WTC11 (cell line): Measurements from ENCODE around the gene BOLA2B. TPM values are rescaled to one million over a fixed set of nuclear protein-coding genes. Genes with fewer than 3 reads are reported as not detected.
"Not testable (repeated sequence)": the region's sequence is repeated elsewhere in the genome, so short reads cannot be mapped to it uniquely, and the experiment has no call there.

Source experiments
- ATAC-seq: fragments of 200-7000 bp; cut with Tn5 transposase; 2 replicates; pipeline ENCODE4 v1.10.0; 2021; ENCODE audit warnings: mild to moderate bottlenecking, moderate library complexity
- CTCF ChIA-PET: fragments of 300-600 bp; sonication (Branson Sonifier 250); formaldehyde crosslinking; loops from one replicate; lab custom pipeline; 2021; ENCODE audit warnings: antibody characterized with exemption; lab: Charles Lee
- POLR2A ChIA-PET: fragments of 350-600 bp; sonication (Branson Sonifier 250); formaldehyde crosslinking; loops from one replicate; lab custom pipeline; 2021; ENCODE audit warnings: antibody characterized with exemption; lab: Charles Lee
- DNase-seq: peaks from one replicate; pipeline ENCODE4 v3.0.0; 2021; ENCODE audit warnings: low spot score
- H3K27ac Mint-ChIP-seq: 2 replicates; pipeline ENCODE4 v1.8.0; 2021; ENCODE audit warnings: mixed read lengths
- H3K27me3 Mint-ChIP-seq: 2 replicates; pipeline ENCODE4 v1.8.0; 2021; ENCODE audit warnings: low read depth, mild to moderate bottlenecking, moderate library complexity, mixed read lengths
- H3K36me3 Mint-ChIP-seq: 2 replicates; pipeline ENCODE4 v1.8.0; 2021; ENCODE audit warnings: mixed read lengths
- H3K4me1 Mint-ChIP-seq: 2 replicates; pipeline ENCODE4 v1.8.0; 2022; ENCODE audit warnings: mixed read lengths
- H3K4me3 Mint-ChIP-seq: 2 replicates; pipeline ENCODE4 v1.8.0; 2021; ENCODE audit warnings: mild to moderate bottlenecking, moderate library complexity, mixed read lengths
- H3K9me3 Mint-ChIP-seq: 2 replicates; pipeline ENCODE4 v1.8.0; 2021; ENCODE audit warnings: mixed read lengths
- AR ChIP-seq: fragments of 250-450 bp; sonication (Bioruptor Pico); IDR thresholded peaks from 2 replicates; pipeline ENCODE4 v1.9.0; 2021; ENCODE audit warnings: mild to moderate bottlenecking
- E2F5 ChIP-seq: sonication (generic); formaldehyde crosslinking; IDR thresholded peaks from 2 replicates; pipeline ENCODE4 v1.8.1; 2022; ENCODE audit warnings: mild to moderate bottlenecking, moderate library complexity, missing genetic modification reagents
- EMX1 ChIP-seq: fragments of 250-450 bp; sonication (Bioruptor Pico); IDR thresholded peaks from 2 replicates; pipeline ENCODE4 v1.8.0; 2021; ENCODE audit warnings: mild to moderate bottlenecking
- ERG ChIP-seq: fragments of 250-450 bp; sonication (Bioruptor Pico); IDR thresholded peaks from 2 replicates; pipeline ENCODE4 v1.8.0; 2021; ENCODE audit warnings: mild to moderate bottlenecking
- FOXJ3 ChIP-seq: sonication (generic); formaldehyde crosslinking; IDR thresholded peaks from 2 replicates; pipeline ENCODE4 v1.9.0; 2021; ENCODE audit warnings: missing genetic modification reagents, mild to moderate bottlenecking, borderline replicate concordance
- GRHL2 ChIP-seq: fragments of 250-450 bp; sonication (Bioruptor Pico); IDR thresholded peaks from 2 replicates; pipeline ENCODE4 v1.8.0; 2022; ENCODE audit warnings: mild to moderate bottlenecking, moderate library complexity; ENCODE audit not compliant: insufficient replicate concordance, severe bottlenecking
- GTF2I ChIP-seq: fragments of 250-450 bp; sonication (Bioruptor Pico); conservative IDR thresholded peaks from 2 replicates; pipeline ENCODE4 v1.4.0; 2021; ENCODE audit warnings: mild to moderate bottlenecking
- KAT7 ChIP-seq: sonication (generic); formaldehyde crosslinking; IDR thresholded peaks from 2 replicates; pipeline ENCODE4 v1.8.1; 2023; ENCODE audit warnings: missing genetic modification reagents, mild to moderate bottlenecking, borderline replicate concordance
- NFATC4 ChIP-seq: fragments of 250-450 bp; sonication (Bioruptor Pico); IDR thresholded peaks from 2 replicates; pipeline ENCODE4 v1.9.0; 2021; ENCODE audit warnings: mild to moderate bottlenecking
- NFE2L1 ChIP-seq: sonication (generic); formaldehyde crosslinking; IDR thresholded peaks from 2 replicates; pipeline ENCODE4 v1.8.1; 2023; ENCODE audit warnings: missing genetic modification reagents
- OVOL2 ChIP-seq: fragments of 250-450 bp; sonication (Bioruptor Pico); IDR thresholded peaks from 2 replicates; pipeline ENCODE4 v1.9.0; 2021; ENCODE audit warnings: mild to moderate bottlenecking, borderline replicate concordance
- SMAD3 ChIP-seq: sonication (generic); formaldehyde crosslinking; IDR thresholded peaks from 2 replicates; pipeline ENCODE4 v1.8.0; 2022; ENCODE audit warnings: missing genetic modification reagents, mild to moderate bottlenecking, borderline replicate concordance
- ZBTB21 ChIP-seq: sonication (generic); formaldehyde crosslinking; IDR thresholded peaks from 2 replicates; pipeline ENCODE4 v1.8.1; 2023; ENCODE audit warnings: mild to moderate bottlenecking, missing genetic modification reagents, borderline replicate concordance
- ZMAT4 ChIP-seq: fragments of 250-450 bp; sonication (Bioruptor Pico); IDR thresholded peaks from 2 replicates; pipeline ENCODE4 v1.9.0; 2021; ENCODE audit warnings: mild to moderate bottlenecking
- ZNF121 ChIP-seq: sonication (generic); formaldehyde crosslinking; IDR thresholded peaks from 2 replicates; pipeline ENCODE4 v1.8.0; 2023; ENCODE audit warnings: missing genetic modification reagents
- ZNF671 ChIP-seq: fragments of 250-450 bp; sonication (Bioruptor Pico); IDR thresholded peaks from 2 replicates; pipeline ENCODE4 v1.8.0; 2021; ENCODE audit warnings: mild to moderate bottlenecking
- total RNA-seq: library from RNA; stranded (reverse); gene quantifications from 3 replicates; pipeline ENCODE4 v1.2.3, GENCODE V29; 2021
- TF ChIP-seq, protein P1 (sequence below): fragments of 250-450 bp; sonication (Bioruptor Pico); conservative IDR thresholded peaks from 2 replicates; pipeline ENCODE4 v1.9.0; 2021; ENCODE audit warnings: mild to moderate bottlenecking

Gene BOLA2B
- total RNA-seq, 1 experiment from 2014 or later: 206 TPM

DNA sequence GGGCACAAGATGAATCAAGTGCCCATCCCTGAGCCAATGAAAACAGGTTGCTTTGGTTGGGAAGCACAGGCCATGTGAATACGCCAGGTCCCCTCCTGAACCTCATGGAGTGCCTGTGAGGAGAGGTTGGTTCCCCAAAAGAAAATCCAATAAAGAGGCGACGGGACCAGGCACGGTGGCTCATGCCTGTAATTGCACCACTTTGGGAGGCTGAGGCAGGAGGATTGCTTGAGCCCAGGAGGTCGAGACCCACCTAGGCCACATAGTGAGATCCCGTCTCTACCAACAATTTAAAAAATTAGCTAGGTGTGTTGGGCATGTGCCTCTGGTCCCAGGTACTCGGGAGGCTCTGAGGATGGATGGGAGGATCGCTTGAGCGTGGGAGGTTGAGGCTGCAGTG is 13.5 kb downstream of the BOLA2B start:
- CTCF ChIA-PET: interaction anchor here (0.6 to 1.8 kb wide), 3 partner anchors 68 to 676 kb away, joined by 3 to 6 read pairs (median 4); no protein-coding TSS in a partner anchor
- POLR2A ChIA-PET: no interaction called here
- no peak overlapping the region for H3K27ac Mint-ChIP-seq

DNA sequence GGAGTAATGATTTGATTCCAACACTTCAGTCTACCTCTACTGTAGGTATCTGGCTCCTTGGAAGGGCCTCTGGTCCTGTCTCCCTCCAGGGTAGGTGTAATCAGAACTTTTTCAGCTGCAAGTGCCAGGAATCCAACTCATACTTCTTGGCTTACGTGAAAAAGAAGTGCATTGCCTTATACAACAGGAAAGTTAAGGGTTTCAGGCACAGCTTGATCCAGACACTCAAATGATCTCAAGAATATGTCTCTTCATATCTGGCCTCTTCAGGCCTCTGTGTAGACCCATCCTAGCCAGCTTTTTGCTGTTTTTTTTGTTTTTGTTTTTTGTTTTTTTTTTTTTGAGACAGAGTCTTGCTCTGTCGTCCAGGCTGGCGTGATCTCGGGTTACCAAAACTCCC is 14.3 kb downstream of the BOLA2B start:
- Mint-ChIP-seq H3K27ac (no peak overlapping the region), H3K4me1 (no peaks in the 10 kb centered on the region)
- TF ChIP-seq FOXJ3 (CRISPR knock-in tag) (no peak), AR (no peak)
- TF ChIP-seq, all 79 proteins: peak for 0
- no peak for DNase-seq
- ATAC-seq: no peak
- no peaks in the 10 kb centered on the region for H3K9me3 Mint-ChIP-seq
- peaks cover 48% of the 10 kb centered on the region for H3K27me3 Mint-ChIP-seq
- ChIA-PET CTCF (interaction anchor here (1.0 to 1.8 kb wide), 2 partner anchors 67 to 87 kb away, joined by 3 to 6 read pairs; no protein-coding TSS in a partner anchor), POLR2A (no interaction called here)
- H3K36me3 Mint-ChIP-seq: no peaks in the 10 kb centered on the region
- no peak overlapping the region for H3K4me3 Mint-ChIP-seq

More for the DNA sequence above, 13.5 kb downstream of the BOLA2B start:
- Mint-ChIP-seq H3K36me3 (no peaks in the 10 kb centered on the region), H3K4me1 (0 out of 2 replicates have a peak, but pooled peaks cover 3% of the 10 kb centered on the region), H3K9me3 (no peaks in the 10 kb centered on the region), H3K27me3 (peaks cover 55% of the 10 kb centered on the region), H3K4me3 (no peak overlapping the region)
- no peak for TF ChIP-seq NFE2L1
- TF ChIP-seq ZNF671 (CRISPR knock-in tag): no peak
- no peak for TF ChIP-seq ZMAT4 (CRISPR knock-in tag)
- no peak for TF ChIP-seq AR
- TF ChIP-seq ZNF121: 0 out of 2 replicates have a peak, but pooled peaks have one; percentile 24
- no peak for TF ChIP-seq GRHL2
- no peak for ATAC-seq
- DNase-seq: no peak

- H3K27me3 Mint-ChIP-seq: peaks cover 38% of the 10 kb centered on the region
- H3K36me3 Mint-ChIP-seq, DNase-seq, H3K4me1 Mint-ChIP-seq, ATAC-seq, H3K27ac Mint-ChIP-seq, POLR2A ChIA-PET, H3K9me3 Mint-ChIP-seq, H3K4me3 Mint-ChIP-seq: not testable (repeated sequence)
- CTCF ChIA-PET: interaction anchor here (0.7 kb wide), 2 partner anchors 381 to 519 kb away, joined by 3 to 4 read pairs; partner anchors contain the start of gene ZNF764
Measured at GRCh38 chr16:30176876-30177275, 16.6 kb downstream of the BOLA2B start.

- CTCF ChIA-PET: no interaction called here
- ATAC-seq (no peak), DNase-seq (no peak)
- H3K27me3 Mint-ChIP-seq: peaks cover 13% of the 10 kb centered on the region
- H3K27ac Mint-ChIP-seq: no peak overlapping the region
- no peaks in the 10 kb centered on the region for H3K4me1 Mint-ChIP-seq
- peaks cover 3% of the 10 kb centered on the region; the same call in 1 of the 2 replicates for H3K9me3 Mint-ChIP-seq
- H3K36me3 Mint-ChIP-seq: peaks cover 2% of the 10 kb centered on the region; the same call in 1 of the 2 replicates
- H3K4me3 Mint-ChIP-seq: no peak overlapping the region
- POLR2A ChIA-PET: interaction anchor here (0.6 kb wide), 1 partner anchor 676 kb away, joined by 3 read pairs; no protein-coding TSS in a partner anchor
- TF ChIP-seq, protein P1, sequence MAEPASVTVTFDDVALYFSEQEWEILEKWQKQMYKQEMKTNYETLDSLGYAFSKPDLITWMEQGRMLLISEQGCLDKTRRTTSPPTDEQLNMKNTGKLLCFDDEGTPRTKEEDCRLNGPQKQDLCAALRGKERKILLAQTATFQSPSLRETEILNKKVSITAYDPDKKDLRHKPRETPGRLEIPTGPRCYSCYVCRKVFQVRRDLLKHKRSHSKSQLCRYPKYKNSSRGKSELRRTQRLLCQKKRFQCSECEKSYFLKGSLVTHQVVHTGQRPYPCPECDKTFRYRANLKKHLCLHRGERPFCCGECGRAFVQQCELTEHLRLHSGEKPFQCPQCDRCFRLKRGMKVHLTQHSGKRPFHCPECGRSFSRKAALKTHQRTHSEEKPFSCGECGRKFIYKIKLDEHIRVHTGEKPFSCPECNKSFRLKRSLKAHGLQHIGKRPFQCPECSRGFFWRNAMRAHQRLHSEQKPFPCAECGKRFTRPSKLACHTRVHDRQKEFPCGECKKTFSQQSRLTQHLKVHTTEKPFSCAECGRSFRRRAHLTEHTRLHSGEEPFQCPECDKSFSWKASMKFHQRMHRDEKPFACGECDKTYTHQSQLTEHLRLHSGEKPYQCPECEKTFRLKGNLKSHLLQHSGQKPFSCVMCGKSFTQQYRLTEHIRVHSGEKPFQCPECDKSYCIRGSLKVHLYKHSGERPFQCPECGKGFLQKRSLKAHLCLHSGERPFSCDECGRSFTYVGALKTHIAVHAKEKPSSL: no peak
- TF ChIP-seq ZBTB21 (CRISPR knock-in tag) (no peak), NFATC4 (CRISPR knock-in tag) (no peak), E2F5 (CRISPR knock-in tag) (no peak), ERG (no peak), SMAD3 (CRISPR knock-in tag) (no peak), GTF2I (CRISPR knock-in tag) (no peak), KAT7 (CRISPR knock-in tag) (no peak), GRHL2 (no peak), EMX1 (CRISPR knock-in tag) (no peak), OVOL2 (no peak), ZNF121 (no peak)
Measured at GRCh38 chr16:30173054-30173453, 20.4 kb downstream of the BOLA2B start.
